Skeletal muscle cell (primary cell): ENCODE results near the gene TMEM242.

Experiments used
- DNase-seq: peaks from one replicate; pipeline ENCODE4 v3.0.0-alpha.2; 2010; ENCODE audit warnings: low read depth
- H3K4me3 ChIP-seq: 2 replicates; pipeline ENCODE4 v1.5.1; 2011; ENCODE audit warnings: low read depth, mild to moderate bottlenecking, control low read depth, low read length, moderate library complexity

Gene TMEM242

GRCh38 chr6:157293780-157294179, 29.5 kb downstream of the TMEM242 start:
- no peak for DNase-seq
- no peak overlapping the region for H3K4me3 ChIP-seq

- no peak overlapping the region for H3K4me3 ChIP-seq
- DNase-seq, result no peak
These were observed 31.1 kb downstream of the TMEM242 start for GRCh38 chr6:157292202-157292601.

- no peak for DNase-seq
- H3K4me3 ChIP-seq, result no peak overlapping the region
These were observed 32.0 kb downstream of the TMEM242 start for GRCh38 chr6:157291356-157291755.

- DNase-seq, result no peak
- no peak overlapping the region for H3K4me3 ChIP-seq
These were observed 32.5 kb downstream of the TMEM242 start for GRCh38 chr6:157290797-157291196.

GRCh38 chr6:157289764-157290163, 33.6 kb downstream of the TMEM242 start:
- DNase-seq, result no peak
- no peak overlapping the region for H3K4me3 ChIP-seq

GRCh38 chr6:157288575-157288974, 34.7 kb downstream of the TMEM242 start:
- H3K4me3 ChIP-seq, result no peak overlapping the region
- no peak for DNase-seq

- DNase-seq, result no peak
- H3K4me3 ChIP-seq, result no peak overlapping the region
These were observed 35.4 kb downstream of the TMEM242 start for GRCh38 chr6:157287923-157288322.

- DNase-seq, result no peak
- H3K4me3 ChIP-seq, result no peak overlapping the region
These were observed 36.0 kb downstream of the TMEM242 start for GRCh38 chr6:157287247-157287850.

- H3K4me3 ChIP-seq, result no peak overlapping the region
- DNase-seq, result no peak
These were observed 37.9 kb downstream of the TMEM242 start for GRCh38 chr6:157285422-157285779.

GRCh38 chr6:157284738-157285421, 38.4 kb downstream of the TMEM242 start:
- DNase-seq, result no peak

GRCh38 chr6:157283900-157284737, 39.2 kb downstream of the TMEM242 start:
- no peak for DNase-seq
- H3K4me3 ChIP-seq, result no peak overlapping the region

More at GRCh38 chr6:157284738-157285421, 38.4 kb downstream of the TMEM242 start:
- no peak overlapping the region for H3K4me3 ChIP-seq

GRCh38 chr6:157283330-157283898, 39.9 kb downstream of the TMEM242 start:
- no peak for DNase-seq
- no peak overlapping the region for H3K4me3 ChIP-seq

- no peak for DNase-seq
- H3K4me3 ChIP-seq, result no peak overlapping the region
These were observed 41.0 kb downstream of the TMEM242 start for GRCh38 chr6:157282284-157282683.

GRCh38 chr6:157281570-157281969, 41.7 kb downstream of the TMEM242 start:
- DNase-seq, result no peak
- H3K4me3 ChIP-seq, result no peak overlapping the region

GRCh38 chr6:157280947-157281346, 42.4 kb downstream of the TMEM242 start:
- no peak overlapping the region for H3K4me3 ChIP-seq

GRCh38 chr6:157280157-157280556, 43.2 kb downstream of the TMEM242 start:
- no peak overlapping the region for H3K4me3 ChIP-seq
- no peak for DNase-seq

More at GRCh38 chr6:157280947-157281346, 42.4 kb downstream of the TMEM242 start:
- DNase-seq, result no peak

GRCh38 chr6:157278171-157278570, 45.1 kb downstream of the TMEM242 start:
- no peak for DNase-seq
- no peak overlapping the region for H3K4me3 ChIP-seq

GRCh38 chr6:157276731-157277130, 46.6 kb downstream of the TMEM242 start:
- H3K4me3 ChIP-seq, result no peak overlapping the region
- DNase-seq, result no peak

GRCh38 chr6:157276134-157276532, 47.2 kb downstream of the TMEM242 start:
- no peak overlapping the region for H3K4me3 ChIP-seq
- no peak for DNase-seq
